Left lobe of liver (tissue), 2 donors: Measurements from ENCODE around the gene TLR10. TPM values are rescaled to one million over a fixed set of nuclear protein-coding genes. Genes with fewer than 3 reads are reported as not detected.
"Not testable (repeated sequence)": the region's sequence is repeated elsewhere in the genome, so short reads cannot be mapped to it uniquely, and the experiment has no call there.

ENCODE experiments used
- ATAC-seq: fragments of 200-7000 bp; cut with Tn5 transposase; one replicate; pipeline ENCODE4 v1.9.1; 2020; ENCODE audit warnings: mild to moderate bottlenecking, moderate library complexity
- DNase-seq: peaks from one replicate; pipeline ENCODE4 v3.0.0-alpha.2; 2020; ENCODE audit warnings: low spot score
- total RNA-seq: library from RNA; stranded (reverse); gene quantifications from one replicate; pipeline ENCODE4 v1.2.1, GENCODE V29; 2021
- donor health status: DM: no; HTN: no; CAD: no; lungs with moderate emphysema.
- donor health status: DM: no; HTN: yes; CAD: no.

The TLR10 gene
- total RNA-seq, 1 donor from 2014 or later = 0.08 TPM

GRCh38 chr4:38769857-38770256, 12.9 kb downstream of the TLR10 start:
- DNase-seq = no peak
- no peak for ATAC-seq

GRCh38 chr4:38769441-38769840, 13.3 kb downstream of the TLR10 start:
- ATAC-seq = no peak

GRCh38 chr4:38768968-38769394, 13.8 kb downstream of the TLR10 start:
- no peak for ATAC-seq

More at GRCh38 chr4:38769441-38769840, 13.3 kb downstream of the TLR10 start:
- DNase-seq = no peak

GRCh38 chr4:38766940-38767339, 15.8 kb downstream of the TLR10 start:
- DNase-seq, ATAC-seq: not testable (repeated sequence)

More at GRCh38 chr4:38768968-38769394, 13.8 kb downstream of the TLR10 start:
- no peak for DNase-seq

GRCh38 chr4:38765382-38765781, 17.4 kb downstream of the TLR10 start:
- no peak for DNase-seq
- no peak for ATAC-seq

GRCh38 chr4:38764277-38764676, 18.5 kb downstream of the TLR10 start:
- no peak for DNase-seq
- no peak for ATAC-seq

- DNase-seq (no peak), ATAC-seq (no peak)
Measured at GRCh38 chr4:38762560-38762959, 20.2 kb downstream of the TLR10 start.

- no peak for ATAC-seq
- no peak for DNase-seq
Measured at GRCh38 chr4:38759790-38760122, 23.0 kb downstream of the TLR10 start.

- ATAC-seq = peak; percentile 91
- DNase-seq = peak; percentile 64
Measured at GRCh38 chr4:38759113-38759789, 23.5 kb downstream of the TLR10 start.

- DNase-seq (no peak), ATAC-seq (peak; percentile 69)
Measured at GRCh38 chr4:38757945-38758600, 24.7 kb downstream of the TLR10 start.

GRCh38 chr4:38752941-38753806, 29.6 kb downstream of the TLR10 start:
- DNase-seq (no peak), ATAC-seq (peak; percentile 67)

- DNase-seq = no peak
- no peak for ATAC-seq
Measured at GRCh38 chr4:38752372-38752940, 30.3 kb downstream of the TLR10 start.

GRCh38 chr4:38751341-38752010, 31.3 kb downstream of the TLR10 start:
- DNase-seq = no peak
- ATAC-seq = no peak

- no peak for DNase-seq
- ATAC-seq = no peak
Measured at GRCh38 chr4:38749336-38749735, 33.5 kb downstream of the TLR10 start.

- no peak for DNase-seq
- no peak for ATAC-seq
Measured at GRCh38 chr4:38747629-38748028, 35.2 kb downstream of the TLR10 start.

- ATAC-seq = no peak
- no peak for DNase-seq
Measured at GRCh38 chr4:38745881-38746280, 36.9 kb downstream of the TLR10 start.

- DNase-seq = no peak
- peak; percentile 41 for ATAC-seq
Measured at GRCh38 chr4:38743866-38744265, 38.9 kb downstream of the TLR10 start.

- no peak for ATAC-seq
- DNase-seq = no peak
Measured at GRCh38 chr4:38740303-38740702, 42.5 kb downstream of the TLR10 start.

- DNase-seq = no peak
- no peak for ATAC-seq
Measured at GRCh38 chr4:38738940-38739803, 43.6 kb downstream of the TLR10 start.

GRCh38 chr4:38735870-38736269, 46.9 kb downstream of the TLR10 start:
- ATAC-seq = no peak

More at GRCh38 chr4:38735870-38736269, 46.9 kb downstream of the TLR10 start:
- no peak for DNase-seq
